Measurements from ENCODE around the gene CDC20.

GRCh38 chr1:43354936-43355335 is 3.8 kb upstream of the CDC20 start:
- TF ChIP-seq EZH2 (IDR thresholded peaks at IDR 0.05; ENCODE audit: borderline replicate concordance, low read depth, low read length, poor library complexity, severe bottlenecking) (no peak), CTCF (conservative IDR thresholded peaks at IDR 0.05; ENCODE audit: low read depth, low read length) (no peak)
